HG03103 (cell line): Measurements from ENCODE around the gene FAXDC2.

Experiments used
- ATAC-seq: cut with Tn5 transposase; IDR thresholded peaks from one replicate; pipeline ENCODE4 v1.9.1; 2021; ENCODE audit warnings: low read depth; ENCODE audit not compliant: unreplicated experiment

FAXDC2 gene

DNA sequence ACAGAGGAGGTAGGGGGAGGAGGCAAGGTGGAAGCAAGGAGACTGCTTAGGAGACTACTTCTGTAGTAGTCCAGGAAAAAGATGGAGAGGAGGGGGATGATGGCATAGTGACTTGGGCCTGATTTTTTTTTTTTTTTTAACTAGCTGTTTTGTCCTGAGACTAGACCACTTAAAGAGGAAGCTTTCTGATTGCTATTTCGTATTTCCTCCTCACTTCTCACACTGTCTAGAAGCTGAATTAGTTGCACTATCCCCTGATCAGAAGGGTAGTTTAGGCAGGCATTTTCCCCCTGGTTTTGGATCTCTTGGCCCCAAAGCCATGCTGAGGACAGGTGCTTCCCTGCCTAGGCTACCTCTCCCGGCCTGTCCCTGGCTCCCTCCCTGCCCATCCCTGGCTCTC is 80.3 kb downstream of the FAXDC2 start:
- ATAC-seq: no peak
